Ovary (tissue), 3 donors: ENCODE results near the gene DENND2A.

Experiments
- CTCF ChIP-seq, 3 donors: fragments of 450-650 bp in 2 of 3; fragments of 200-600 bp in 1 of 3; IDR thresholded peaks; one replicate each; pipeline versions ENCODE4 v1.5.1 to v1.8.0; 2016 to 2022; ENCODE audit warnings: antibody characterized with exemption in 3 of 3, mild to moderate bottlenecking in 1 of 3
- POLR2A ChIP-seq: fragments of 450-650 bp; IDR thresholded peaks from one replicate; pipeline ENCODE4 v1.6.1; 2017; ENCODE audit warnings: antibody characterized with exemption, mild to moderate bottlenecking, moderate library complexity
- donor health status: DM: no; HTN: no; CAD: no.

DNA sequence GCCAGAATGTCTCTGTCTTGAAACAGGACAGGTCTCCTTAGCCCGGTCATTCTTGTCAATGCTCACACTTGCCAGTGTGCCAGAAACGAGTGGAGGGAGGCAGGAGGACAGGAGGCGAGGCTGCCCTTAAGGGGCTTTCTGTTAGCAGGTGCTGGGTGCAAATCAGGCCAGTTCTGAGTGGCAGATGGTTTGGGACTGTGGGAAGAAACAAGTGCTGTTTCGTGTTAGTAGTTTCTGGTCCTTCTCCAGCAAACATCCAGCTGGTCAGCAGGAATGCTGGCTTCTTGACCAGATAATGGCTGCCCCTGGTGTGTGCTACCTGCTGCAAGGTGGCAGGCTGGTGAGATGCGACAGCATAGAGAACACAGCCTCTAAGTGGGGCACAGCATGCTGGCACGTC is 47.7 kb upstream of the DENND2A start:
- TF ChIP-seq CTCF (IDR thresholded peaks at IDR 0.05) (no peak), POLR2A (no peak)
